H1 (cell line): ENCODE results near the gene SLC9A2. TPM values are rescaled to one million over a fixed set of nuclear protein-coding genes. Genes with fewer than 3 reads are reported as not detected.

Experiments used
- CBX8 ChIP-seq: fragments of 300-800, 300-1000 bp; sonication (generic); IDR thresholded peaks from 2 replicates; pipeline ENCODE4 v1.7.1; 2016; ENCODE audit warnings: low read depth, low read length, borderline replicate concordance
- CHD2 ChIP-seq: IDR thresholded peaks from 2 replicates; pipeline ENCODE4 v1.6.1; 2012; ENCODE audit warnings: low read length, improper control_type of control experiment
- EZH2 ChIP-seq: fragments of 200-600 bp; sonication (generic); IDR thresholded peaks from 2 replicates; pipeline ENCODE4 v1.7.1; 2012; ENCODE audit warnings: low read depth, mild to moderate bottlenecking, moderate library complexity, low read length, inconsistent platforms; ENCODE audit not compliant: severe bottlenecking
- MAFK ChIP-seq: IDR thresholded peaks from 2 replicates; pipeline ENCODE4 v1.6.1; 2012; ENCODE audit warnings: low read depth, mild to moderate bottlenecking, improper control_type of control experiment, low read length
- polyA plus RNA-seq, 7 experiments: library from polyadenylated mRNA; depleted of rRNA in 3 of 7; stranded (reverse) in 5 of 7; unstranded in 2 of 7; fragments of >200 nt in 5 of 7; fragments of 200-250 nt in 2 of 7; gene quantifications; 1 replicate in 5 of 7; 2 replicates in 1 of 7; 4 replicates in 1 of 7; pipeline versions ENCODE4 v1.2.1 to v1.2.3, GENCODE V29; 2011 to 2013; ENCODE audit warnings: missing spikeins in 2 of 7, mixed read lengths in 2 of 7
- total RNA-seq: library from RNA; stranded (reverse); fragmentation: NEBNext Ultra II Directional; extraction: Animal tissue kit (Norgen Biotek cat#: 25700); gene quantifications from 2 replicates; pipeline ENCODE4 v1.2.1, GENCODE V29; 2021
- TF ChIP-seq, protein P1 (sequence below): fragments of 300-600 bp; sonication (generic); IDR thresholded peaks from 2 replicates; pipeline ENCODE4 v1.7.1; 2012; ENCODE audit warnings: low read length, moderate library complexity, mild to moderate bottlenecking, inconsistent platforms; ENCODE audit not compliant: insufficient replicate concordance

The SLC9A2 gene
- total and polyA plus RNA-seq, 2 of the 8 experiments (the other 6 are each of a cell fraction or from before 2014, with no cell fraction given), result 0.06 to 0.13 TPM

DNA sequence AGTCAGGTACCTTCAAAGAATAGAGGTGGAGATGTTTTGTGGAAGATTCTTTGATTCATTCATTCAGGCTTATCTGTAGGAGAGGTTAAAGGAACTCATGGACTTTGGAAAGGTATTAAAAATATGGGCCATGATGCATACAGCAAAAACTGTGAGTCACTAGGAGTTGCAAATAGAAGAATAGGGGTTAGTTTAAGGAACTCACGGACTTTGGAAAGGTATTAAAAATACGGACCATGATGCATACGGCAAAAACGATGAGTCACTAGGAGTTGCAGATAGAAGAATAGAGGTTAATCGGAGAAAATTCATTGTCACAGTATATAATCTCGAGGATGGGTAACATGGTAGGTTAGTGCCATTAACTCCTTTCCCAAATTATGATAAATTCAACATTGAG, 41.2 kb downstream of the SLC9A2 start (continued):
- TF ChIP-seq, protein P1, sequence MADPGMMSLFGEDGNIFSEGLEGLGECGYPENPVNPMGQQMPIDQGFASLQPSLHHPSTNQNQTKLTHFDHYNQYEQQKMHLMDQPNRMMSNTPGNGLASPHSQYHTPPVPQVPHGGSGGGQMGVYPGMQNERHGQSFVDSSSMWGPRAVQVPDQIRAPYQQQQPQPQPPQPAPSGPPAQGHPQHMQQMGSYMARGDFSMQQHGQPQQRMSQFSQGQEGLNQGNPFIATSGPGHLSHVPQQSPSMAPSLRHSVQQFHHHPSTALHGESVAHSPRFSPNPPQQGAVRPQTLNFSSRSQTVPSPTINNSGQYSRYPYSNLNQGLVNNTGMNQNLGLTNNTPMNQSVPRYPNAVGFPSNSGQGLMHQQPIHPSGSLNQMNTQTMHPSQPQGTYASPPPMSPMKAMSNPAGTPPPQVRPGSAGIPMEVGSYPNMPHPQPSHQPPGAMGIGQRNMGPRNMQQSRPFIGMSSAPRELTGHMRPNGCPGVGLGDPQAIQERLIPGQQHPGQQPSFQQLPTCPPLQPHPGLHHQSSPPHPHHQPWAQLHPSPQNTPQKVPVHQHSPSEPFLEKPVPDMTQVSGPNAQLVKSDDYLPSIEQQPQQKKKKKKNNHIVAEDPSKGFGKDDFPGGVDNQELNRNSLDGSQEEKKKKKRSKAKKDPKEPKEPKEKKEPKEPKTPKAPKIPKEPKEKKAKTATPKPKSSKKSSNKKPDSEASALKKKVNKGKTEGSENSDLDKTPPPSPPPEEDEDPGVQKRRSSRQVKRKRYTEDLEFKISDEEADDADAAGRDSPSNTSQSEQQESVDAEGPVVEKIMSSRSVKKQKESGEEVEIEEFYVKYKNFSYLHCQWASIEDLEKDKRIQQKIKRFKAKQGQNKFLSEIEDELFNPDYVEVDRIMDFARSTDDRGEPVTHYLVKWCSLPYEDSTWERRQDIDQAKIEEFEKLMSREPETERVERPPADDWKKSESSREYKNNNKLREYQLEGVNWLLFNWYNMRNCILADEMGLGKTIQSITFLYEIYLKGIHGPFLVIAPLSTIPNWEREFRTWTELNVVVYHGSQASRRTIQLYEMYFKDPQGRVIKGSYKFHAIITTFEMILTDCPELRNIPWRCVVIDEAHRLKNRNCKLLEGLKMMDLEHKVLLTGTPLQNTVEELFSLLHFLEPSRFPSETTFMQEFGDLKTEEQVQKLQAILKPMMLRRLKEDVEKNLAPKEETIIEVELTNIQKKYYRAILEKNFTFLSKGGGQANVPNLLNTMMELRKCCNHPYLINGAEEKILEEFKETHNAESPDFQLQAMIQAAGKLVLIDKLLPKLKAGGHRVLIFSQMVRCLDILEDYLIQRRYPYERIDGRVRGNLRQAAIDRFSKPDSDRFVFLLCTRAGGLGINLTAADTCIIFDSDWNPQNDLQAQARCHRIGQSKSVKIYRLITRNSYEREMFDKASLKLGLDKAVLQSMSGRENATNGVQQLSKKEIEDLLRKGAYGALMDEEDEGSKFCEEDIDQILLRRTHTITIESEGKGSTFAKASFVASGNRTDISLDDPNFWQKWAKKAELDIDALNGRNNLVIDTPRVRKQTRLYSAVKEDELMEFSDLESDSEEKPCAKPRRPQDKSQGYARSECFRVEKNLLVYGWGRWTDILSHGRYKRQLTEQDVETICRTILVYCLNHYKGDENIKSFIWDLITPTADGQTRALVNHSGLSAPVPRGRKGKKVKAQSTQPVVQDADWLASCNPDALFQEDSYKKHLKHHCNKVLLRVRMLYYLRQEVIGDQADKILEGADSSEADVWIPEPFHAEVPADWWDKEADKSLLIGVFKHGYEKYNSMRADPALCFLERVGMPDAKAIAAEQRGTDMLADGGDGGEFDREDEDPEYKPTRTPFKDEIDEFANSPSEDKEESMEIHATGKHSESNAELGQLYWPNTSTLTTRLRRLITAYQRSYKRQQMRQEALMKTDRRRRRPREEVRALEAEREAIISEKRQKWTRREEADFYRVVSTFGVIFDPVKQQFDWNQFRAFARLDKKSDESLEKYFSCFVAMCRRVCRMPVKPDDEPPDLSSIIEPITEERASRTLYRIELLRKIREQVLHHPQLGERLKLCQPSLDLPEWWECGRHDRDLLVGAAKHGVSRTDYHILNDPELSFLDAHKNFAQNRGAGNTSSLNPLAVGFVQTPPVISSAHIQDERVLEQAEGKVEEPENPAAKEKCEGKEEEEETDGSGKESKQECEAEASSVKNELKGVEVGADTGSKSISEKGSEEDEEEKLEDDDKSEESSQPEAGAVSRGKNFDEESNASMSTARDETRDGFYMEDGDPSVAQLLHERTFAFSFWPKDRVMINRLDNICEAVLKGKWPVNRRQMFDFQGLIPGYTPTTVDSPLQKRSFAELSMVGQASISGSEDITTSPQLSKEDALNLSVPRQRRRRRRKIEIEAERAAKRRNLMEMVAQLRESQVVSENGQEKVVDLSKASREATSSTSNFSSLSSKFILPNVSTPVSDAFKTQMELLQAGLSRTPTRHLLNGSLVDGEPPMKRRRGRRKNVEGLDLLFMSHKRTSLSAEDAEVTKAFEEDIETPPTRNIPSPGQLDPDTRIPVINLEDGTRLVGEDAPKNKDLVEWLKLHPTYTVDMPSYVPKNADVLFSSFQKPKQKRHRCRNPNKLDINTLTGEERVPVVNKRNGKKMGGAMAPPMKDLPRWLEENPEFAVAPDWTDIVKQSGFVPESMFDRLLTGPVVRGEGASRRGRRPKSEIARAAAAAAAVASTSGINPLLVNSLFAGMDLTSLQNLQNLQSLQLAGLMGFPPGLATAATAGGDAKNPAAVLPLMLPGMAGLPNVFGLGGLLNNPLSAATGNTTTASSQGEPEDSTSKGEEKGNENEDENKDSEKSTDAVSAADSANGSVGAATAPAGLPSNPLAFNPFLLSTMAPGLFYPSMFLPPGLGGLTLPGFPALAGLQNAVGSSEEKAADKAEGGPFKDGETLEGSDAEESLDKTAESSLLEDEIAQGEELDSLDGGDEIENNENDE, result no peak
- TF ChIP-seq CHD2 (no peak), CBX8 (no peak), EZH2 (no peak), MAFK (no peak)
- TF ChIP-seq, all 59 proteins: peak for 0
